RWPE2 (cell line): ENCODE data around the gene RNF111.

Experiments used
- ATAC-seq: fragments of 200-7000 bp; cut with Tn5 transposase; 3 replicates; pipeline ENCODE4 v1.9.1; 2021; ENCODE audit warnings: low read depth
- DNase-seq: peaks from one replicate; pipeline ENCODE4 v3.0.0-alpha.2; 2020; ENCODE audit warnings: low spot score
- H3K27ac ChIP-seq: fragments of 450-650 bp; 2 replicates; pipeline ENCODE4 v1.5.1; 2017; ENCODE audit warnings: mild to moderate bottlenecking; ENCODE audit not compliant: poor library complexity, severe bottlenecking
- H3K27me3 ChIP-seq: fragments of 250-450 bp; sonication (Bioruptor Pico); 2 replicates; pipeline ENCODE4 v1.5.1; 2021; ENCODE audit warnings: mild to moderate bottlenecking, moderate library complexity; ENCODE audit not compliant: insufficient read depth, poor library complexity, severe bottlenecking
- H3K36me3 ChIP-seq: fragments of 250-450 bp; sonication (Bioruptor Pico); 2 replicates; pipeline ENCODE4 v1.5.1; 2020; ENCODE audit warnings: low read depth, mild to moderate bottlenecking, moderate library complexity
- H3K4me1 ChIP-seq: fragments of 250-450 bp; sonication (Bioruptor Pico); 2 replicates; pipeline ENCODE4 v1.5.1; 2021; ENCODE audit warnings: mild to moderate bottlenecking, moderate library complexity; ENCODE audit not compliant: insufficient read depth, poor library complexity, severe bottlenecking
- H3K4me3 ChIP-seq: fragments of 250-450 bp; sonication (Bioruptor Pico); 2 replicates; pipeline ENCODE4 v1.5.1; 2021; ENCODE audit warnings: mild to moderate bottlenecking, moderate library complexity; ENCODE audit not compliant: severe bottlenecking
- H3K9me3 ChIP-seq: fragments of 250-450 bp; sonication (Bioruptor Pico); 2 replicates; pipeline ENCODE4 v1.5.1; 2021; ENCODE audit warnings: mild to moderate bottlenecking, moderate library complexity; ENCODE audit not compliant: severe bottlenecking
- TF ChIP-seq, protein P1 (sequence below): fragments of 450-650 bp; IDR thresholded peaks from one replicate; pipeline ENCODE4 v1.5.1; 2017; ENCODE audit warnings: mild to moderate bottlenecking, moderate library complexity; ENCODE audit not compliant: poor library complexity, severe bottlenecking

Gene RNF111

DNA sequence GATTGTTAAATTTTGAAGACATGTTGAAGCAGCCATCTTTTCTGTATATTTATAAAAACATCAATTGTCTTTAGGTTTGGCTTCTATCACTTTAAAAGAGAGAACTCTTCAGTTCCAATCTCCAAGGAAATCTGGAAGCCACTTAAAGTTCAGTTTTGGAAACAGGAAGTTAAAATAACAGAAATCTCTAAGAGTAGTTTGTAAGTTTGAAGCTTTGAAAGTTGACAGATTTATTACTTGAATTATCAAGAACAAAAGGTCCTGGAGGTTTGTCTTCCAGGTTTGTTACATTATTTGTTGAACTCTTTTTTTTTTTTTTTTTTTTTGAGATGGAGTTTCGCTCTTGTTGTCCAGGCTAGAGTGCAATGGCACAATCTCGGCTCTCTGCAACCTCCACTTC lies 30.0 kb downstream of the RNF111 start:
- TF ChIP-seq, protein P1, sequence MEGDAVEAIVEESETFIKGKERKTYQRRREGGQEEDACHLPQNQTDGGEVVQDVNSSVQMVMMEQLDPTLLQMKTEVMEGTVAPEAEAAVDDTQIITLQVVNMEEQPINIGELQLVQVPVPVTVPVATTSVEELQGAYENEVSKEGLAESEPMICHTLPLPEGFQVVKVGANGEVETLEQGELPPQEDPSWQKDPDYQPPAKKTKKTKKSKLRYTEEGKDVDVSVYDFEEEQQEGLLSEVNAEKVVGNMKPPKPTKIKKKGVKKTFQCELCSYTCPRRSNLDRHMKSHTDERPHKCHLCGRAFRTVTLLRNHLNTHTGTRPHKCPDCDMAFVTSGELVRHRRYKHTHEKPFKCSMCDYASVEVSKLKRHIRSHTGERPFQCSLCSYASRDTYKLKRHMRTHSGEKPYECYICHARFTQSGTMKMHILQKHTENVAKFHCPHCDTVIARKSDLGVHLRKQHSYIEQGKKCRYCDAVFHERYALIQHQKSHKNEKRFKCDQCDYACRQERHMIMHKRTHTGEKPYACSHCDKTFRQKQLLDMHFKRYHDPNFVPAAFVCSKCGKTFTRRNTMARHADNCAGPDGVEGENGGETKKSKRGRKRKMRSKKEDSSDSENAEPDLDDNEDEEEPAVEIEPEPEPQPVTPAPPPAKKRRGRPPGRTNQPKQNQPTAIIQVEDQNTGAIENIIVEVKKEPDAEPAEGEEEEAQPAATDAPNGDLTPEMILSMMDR: no peak
- Histone ChIP-seq H3K27ac (no peak overlapping the region), H3K9me3 (no peaks in the 10 kb centered on the region), H3K4me1 (peaks cover 10% of the 10 kb centered on the region), H3K36me3 (peaks cover 45% of the 10 kb centered on the region), H3K4me3 (no peak overlapping the region), H3K27me3 (no peaks in the 10 kb centered on the region)
- no peak for DNase-seq
- no peak for ATAC-seq

- DNase-seq: no peak
- TF ChIP-seq, protein P1: no peak
- Histone ChIP-seq H3K9me3 (no peaks in the 10 kb centered on the region), H3K27ac (no peak overlapping the region), H3K27me3 (no peaks in the 10 kb centered on the region), H3K4me1 (no peaks in the 10 kb centered on the region), H3K36me3 (peaks cover 43% of the 10 kb centered on the region), H3K4me3 (no peak overlapping the region)
- no peak for ATAC-seq
Measured at GRCh38 chr15:59018833-59019232, 31.4 kb downstream of the RNF111 start.

- no peak overlapping the region for H3K4me3 ChIP-seq
- peaks cover 45% of the 10 kb centered on the region for H3K36me3 ChIP-seq
- TF ChIP-seq, protein P1: no peak
- DNase-seq (no peak), ATAC-seq (peak; percentile 70)
- no peaks in the 10 kb centered on the region for H3K4me1 ChIP-seq
- no peaks in the 10 kb centered on the region for H3K27me3 ChIP-seq
- no peaks in the 10 kb centered on the region for H3K9me3 ChIP-seq
- no peak overlapping the region for H3K27ac ChIP-seq
Measured at GRCh38 chr15:59020322-59020721, 32.9 kb downstream of the RNF111 start.

DNA sequence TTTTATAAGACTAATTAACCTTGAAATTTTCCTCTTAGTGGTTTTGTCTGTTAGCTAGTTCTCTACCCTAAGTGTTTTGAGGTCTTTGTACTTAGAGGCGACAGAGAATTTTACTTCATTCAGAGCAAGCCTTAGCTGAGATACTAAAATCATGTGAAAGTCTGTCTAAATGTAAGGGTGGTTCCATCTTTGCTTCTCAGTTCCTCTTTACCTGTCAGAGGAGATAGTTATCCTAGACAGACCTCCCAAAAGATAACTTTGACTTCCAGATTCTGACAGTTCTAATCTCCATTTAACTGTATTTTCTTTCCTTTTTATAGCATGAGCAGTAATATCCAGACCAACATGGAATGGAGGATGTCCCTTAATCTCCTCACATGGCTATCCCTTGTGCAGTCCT lies 34.7 kb downstream of the RNF111 start:
- Histone ChIP-seq H3K4me1 (no peaks in the 10 kb centered on the region), H3K27ac (no peak overlapping the region), H3K36me3 (peaks cover 38% of the 10 kb centered on the region), H3K9me3 (no peaks in the 10 kb centered on the region), H3K27me3 (no peaks in the 10 kb centered on the region), H3K4me3 (no peak overlapping the region)
- DNase-seq: no peak
- TF ChIP-seq, protein P1: no peak
- ATAC-seq: no peak

- Histone ChIP-seq H3K36me3 (peaks cover 48% of the 10 kb centered on the region), H3K4me1 (no peaks in the 10 kb centered on the region), H3K9me3 (no peaks in the 10 kb centered on the region), H3K27ac (no peak overlapping the region), H3K4me3 (no peak overlapping the region), H3K27me3 (no peaks in the 10 kb centered on the region)
- no peak for ATAC-seq
- no peak for DNase-seq
- TF ChIP-seq, protein P1: no peak
Measured at GRCh38 chr15:59026207-59026606, 38.7 kb downstream of the RNF111 start.
